HG03342 (cell line): ENCODE measurements around the gene TSPAN9.

Experiments used
- ATAC-seq: cut with Tn5 transposase; IDR thresholded peaks from one replicate; pipeline ENCODE4 v1.9.1; 2021; ENCODE audit warnings: mild to moderate bottlenecking, moderate library complexity; ENCODE audit not compliant: unreplicated experiment

TSPAN9 gene

GRCh38 chr12:3075315-3075714 lies 1.9 kb upstream of the TSPAN9 start:
- ATAC-seq = no peak

- ATAC-seq = no peak
Measured at GRCh38 chr12:3077572-3078081, 448 bp downstream of the TSPAN9 start.

- no peak for ATAC-seq
Measured at GRCh38 chr12:3078086-3078820, 1.1 kb downstream of the TSPAN9 start.

DNA sequence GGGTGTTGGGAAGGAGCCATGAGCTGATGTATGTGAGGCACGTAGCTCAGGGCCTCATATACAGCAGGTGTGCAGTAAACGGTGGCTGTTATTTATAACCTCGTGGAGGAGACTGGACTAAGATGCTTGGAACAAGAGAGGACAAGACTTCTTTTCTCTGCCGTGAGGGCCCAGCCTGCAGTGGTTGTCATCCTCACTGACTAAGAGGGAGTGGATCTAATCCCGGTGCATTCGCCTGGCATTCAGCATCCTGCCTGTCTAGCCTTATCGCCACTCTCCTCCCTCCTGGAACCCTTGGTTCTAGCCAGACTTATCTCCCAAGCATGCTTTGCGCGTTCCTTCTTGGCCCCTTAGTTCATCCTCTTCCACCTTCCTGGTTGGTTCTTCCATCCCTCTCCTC lies 3.9 kb downstream of the TSPAN9 start:
- ATAC-seq = no peak

GRCh38 chr12:3081886-3082285 lies 4.7 kb downstream of the TSPAN9 start:
- ATAC-seq = no peak

- no peak for ATAC-seq
Measured at GRCh38 chr12:3083241-3083920, 6.2 kb downstream of the TSPAN9 start.

DNA sequence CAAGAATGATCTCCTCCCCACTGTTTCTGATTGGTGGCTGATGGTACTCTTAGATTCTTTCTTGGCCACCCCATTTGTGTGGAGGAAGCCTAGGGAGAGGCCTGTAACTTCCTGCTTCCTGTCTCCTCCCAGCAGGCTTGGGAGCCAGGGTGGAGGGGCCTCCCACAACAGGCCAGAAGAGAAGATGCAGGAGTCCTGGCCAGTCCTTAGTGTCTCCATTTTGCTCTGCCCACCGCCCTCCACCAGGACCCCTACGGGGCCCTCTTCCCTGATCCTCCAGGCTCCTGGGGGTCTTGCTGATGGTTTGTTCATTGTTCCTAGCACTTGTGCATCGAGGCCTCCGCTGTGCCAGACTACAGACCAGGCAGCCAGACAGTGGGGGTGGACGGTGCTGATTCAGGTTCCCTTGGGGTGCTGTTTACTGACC lies 6.8 kb downstream of the TSPAN9 start:
- ATAC-seq = no peak

GRCh38 chr12:3084742-3085141 lies 7.6 kb downstream of the TSPAN9 start:
- no peak for ATAC-seq

- ATAC-seq = no peak
Measured at GRCh38 chr12:3085341-3086139, 8.4 kb downstream of the TSPAN9 start.

GRCh38 chr12:3086211-3086610 lies 9.0 kb downstream of the TSPAN9 start:
- no peak for ATAC-seq

DNA sequence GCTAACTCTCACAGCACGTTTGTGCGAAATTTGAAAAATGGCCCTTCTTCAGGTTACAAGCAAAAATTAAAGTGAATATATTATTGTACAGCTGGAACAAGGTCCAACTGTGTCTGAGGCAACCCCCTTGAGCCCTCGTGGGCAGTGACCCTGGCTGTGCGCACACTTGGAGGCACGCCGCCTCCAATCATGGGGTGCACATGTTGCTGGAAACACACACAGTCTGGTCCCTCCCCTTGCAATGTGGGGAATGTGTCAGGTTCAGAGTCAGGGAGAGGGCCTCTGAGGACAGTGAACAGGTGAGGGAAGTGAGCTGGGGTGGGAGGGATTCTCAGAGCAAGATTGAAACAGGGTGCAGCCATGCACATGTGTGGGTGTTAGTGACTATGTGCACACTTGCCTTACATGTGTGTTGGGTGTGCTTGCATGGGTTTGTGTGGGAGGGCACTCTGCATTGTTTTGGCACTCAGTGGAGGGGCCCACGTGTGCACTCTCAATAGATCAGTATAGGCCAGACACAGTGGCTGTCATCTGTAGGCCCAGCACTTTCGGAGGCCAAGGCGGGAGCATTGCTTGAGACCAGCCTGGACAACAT lies 9.6 kb downstream of the TSPAN9 start:
- no peak for ATAC-seq

GRCh38 chr12:3087758-3088650 lies 10.8 kb downstream of the TSPAN9 start:
- ATAC-seq = no peak

DNA sequence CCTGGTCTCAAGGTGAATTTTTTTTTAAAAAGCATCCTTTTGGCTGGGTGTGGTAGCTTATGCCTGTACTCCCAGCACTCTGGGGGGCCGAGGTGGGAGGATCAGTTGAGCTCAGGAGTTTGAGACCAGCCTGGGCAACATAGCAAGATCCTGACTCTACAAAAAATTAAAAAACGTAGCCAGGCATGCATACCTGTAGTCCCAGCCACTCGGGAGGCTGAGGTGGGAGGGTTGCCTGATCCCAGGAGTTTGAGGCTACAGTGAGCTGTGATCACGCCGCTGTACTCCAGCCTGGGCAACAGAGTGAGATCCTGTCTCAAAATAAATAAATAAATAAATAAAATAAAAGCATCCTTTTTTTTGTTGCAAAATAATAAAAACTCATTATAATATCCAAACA lies 12.4 kb downstream of the TSPAN9 start:
- no peak for ATAC-seq

- ATAC-seq = no peak
Measured at GRCh38 chr12:3090240-3091037, 13.3 kb downstream of the TSPAN9 start.

DNA sequence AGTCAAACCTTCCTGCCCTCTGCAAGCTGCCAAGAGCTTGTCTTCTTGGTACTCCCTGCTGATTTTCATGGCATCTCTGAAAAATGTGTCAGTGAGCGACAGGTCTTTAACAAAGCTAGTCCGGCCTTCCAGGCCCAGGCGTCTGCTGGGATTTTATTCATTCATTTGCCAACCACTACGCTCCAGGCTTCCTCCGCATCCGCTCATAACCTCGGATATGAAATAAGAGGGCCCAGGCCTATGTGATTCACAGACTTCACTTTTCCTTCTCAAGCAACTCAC lies 13.8 kb downstream of the TSPAN9 start:
- no peak for ATAC-seq

- no peak for ATAC-seq
Measured at GRCh38 chr12:3091382-3092241, 14.4 kb downstream of the TSPAN9 start.

GRCh38 chr12:3092764-3093163 lies 15.6 kb downstream of the TSPAN9 start:
- ATAC-seq = no peak

DNA sequence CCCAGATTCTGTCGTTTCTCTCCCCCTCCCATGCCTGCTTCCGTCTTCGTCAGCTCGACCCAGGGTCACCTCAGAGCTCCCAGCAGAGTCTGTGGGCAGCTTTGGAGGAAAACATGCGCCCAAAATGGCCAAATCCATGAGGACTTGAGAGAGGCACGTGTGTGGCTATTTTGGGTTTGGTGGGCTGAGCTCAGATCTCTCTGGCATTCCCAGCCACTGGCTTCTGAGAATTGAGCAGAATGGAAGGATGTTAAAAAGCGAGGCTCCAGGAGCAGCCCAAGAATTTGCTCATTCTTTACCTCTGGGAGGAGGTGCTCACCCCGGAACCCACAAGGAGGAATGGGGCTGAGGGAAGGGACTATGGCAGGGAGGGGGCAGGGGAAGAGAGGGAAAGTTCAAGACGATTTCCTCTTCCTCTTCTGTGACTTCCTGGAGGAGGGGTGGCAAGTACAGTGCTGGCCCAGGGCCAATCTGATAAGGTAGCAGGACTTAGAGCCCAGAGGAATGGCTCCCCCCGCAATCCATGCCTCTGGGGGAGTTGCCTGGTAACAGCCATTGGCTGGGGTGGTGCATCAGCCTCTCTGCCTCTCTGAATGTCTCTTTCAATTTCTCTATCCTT lies 20.1 kb downstream of the TSPAN9 start:
- ATAC-seq = no peak
